Spleen (tissue), 7 donors: Measurements from ENCODE around the gene RTN4IP1.

Experiments
- POLR2A ChIP-seq, 3 donors: fragments of 450-650 bp; IDR thresholded peaks; one replicate each; pipeline ENCODE4 v1.5.1; 2017; ENCODE audit warnings: antibody characterized with exemption in 3 of 3, mild to moderate bottlenecking in 1 of 3
- POLR2AphosphoS5 ChIP-seq, 3 donors: sonication (generic); formaldehyde crosslinking; IDR thresholded peaks; one replicate each; pipeline ENCODE4 v1.5.1; 2017; ENCODE audit warnings: antibody characterized with exemption in 3 of 3
- TF ChIP-seq, protein P1 (sequence below), 11 experiments: fragments of 200-600 bp in 7 of 11; fragments of 450-650 bp in 4 of 11; sonication (generic) in 4 of 11; IDR thresholded peaks in 8 of 11; conservative IDR thresholded peaks in 3 of 11; 1 replicate in 7 of 11; 2 replicates in 4 of 11; pipeline versions ENCODE4 v1.4.0 to v1.8.0; 2016 to 2021; ENCODE audit warnings: antibody characterized with exemption in 11 of 11, inconsistent platforms in 4 of 11, mild to moderate bottlenecking in 1 of 11
- donor health status: DM: no; HTN: no; CAD: no; lungs with moderate emphysema.
- donor health status: DM: no; HTN: no; CAD: no.
- donor health status: DM: no; HTN: no; CAD: no.

DNA sequence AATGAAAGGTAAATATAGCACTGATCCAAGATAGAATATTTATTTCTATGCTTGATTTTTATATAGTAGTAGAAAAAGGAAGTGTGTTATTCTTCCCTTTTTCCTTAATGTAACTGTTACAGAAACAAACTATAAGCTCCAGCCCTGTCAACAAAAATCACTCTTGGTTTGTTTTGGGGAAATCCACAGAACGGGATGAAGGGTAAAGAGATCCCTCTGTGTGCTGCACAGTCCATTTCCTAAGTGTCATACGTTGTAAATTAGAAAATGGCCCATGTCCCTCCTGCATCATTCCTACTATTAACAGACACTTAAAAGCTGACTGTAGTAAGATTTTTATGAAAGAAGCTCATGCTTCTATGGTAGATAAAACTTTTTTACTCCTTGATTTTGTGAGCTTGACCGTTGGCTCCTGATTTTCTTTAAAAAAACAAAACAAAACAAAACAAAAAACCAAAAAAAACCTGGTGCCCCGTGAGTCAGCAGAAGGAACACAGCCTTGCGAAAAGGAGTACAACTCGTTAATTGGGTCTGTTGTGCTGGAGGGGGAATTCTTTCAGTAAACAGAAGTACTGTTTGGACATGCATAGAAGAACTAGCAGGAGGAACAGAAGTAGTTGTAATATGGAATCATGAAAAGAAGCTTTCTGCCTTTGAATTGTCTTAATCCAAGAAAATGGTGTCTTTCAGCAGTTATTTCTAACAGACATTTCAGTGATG lies 67.5 kb downstream of the RTN4IP1 start:
- TF ChIP-seq, protein P1, sequence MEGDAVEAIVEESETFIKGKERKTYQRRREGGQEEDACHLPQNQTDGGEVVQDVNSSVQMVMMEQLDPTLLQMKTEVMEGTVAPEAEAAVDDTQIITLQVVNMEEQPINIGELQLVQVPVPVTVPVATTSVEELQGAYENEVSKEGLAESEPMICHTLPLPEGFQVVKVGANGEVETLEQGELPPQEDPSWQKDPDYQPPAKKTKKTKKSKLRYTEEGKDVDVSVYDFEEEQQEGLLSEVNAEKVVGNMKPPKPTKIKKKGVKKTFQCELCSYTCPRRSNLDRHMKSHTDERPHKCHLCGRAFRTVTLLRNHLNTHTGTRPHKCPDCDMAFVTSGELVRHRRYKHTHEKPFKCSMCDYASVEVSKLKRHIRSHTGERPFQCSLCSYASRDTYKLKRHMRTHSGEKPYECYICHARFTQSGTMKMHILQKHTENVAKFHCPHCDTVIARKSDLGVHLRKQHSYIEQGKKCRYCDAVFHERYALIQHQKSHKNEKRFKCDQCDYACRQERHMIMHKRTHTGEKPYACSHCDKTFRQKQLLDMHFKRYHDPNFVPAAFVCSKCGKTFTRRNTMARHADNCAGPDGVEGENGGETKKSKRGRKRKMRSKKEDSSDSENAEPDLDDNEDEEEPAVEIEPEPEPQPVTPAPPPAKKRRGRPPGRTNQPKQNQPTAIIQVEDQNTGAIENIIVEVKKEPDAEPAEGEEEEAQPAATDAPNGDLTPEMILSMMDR (IDR thresholded peaks at IDR 0.05 in 8 of 11, conservative IDR thresholded peaks at IDR 0.05 in 3 of 11) = no peak
- TF ChIP-seq POLR2A (IDR thresholded peaks at IDR 0.05) (no peak), POLR2AphosphoS5 (IDR thresholded peaks at IDR 0.05) (no peak)
